H1 (cell line): ENCODE results near the gene PACS1. TPM values are rescaled to one million over a fixed set of nuclear protein-coding genes. Genes with fewer than 3 reads are reported as not detected.

ENCODE experiments used
- CTCF ChIA-PET: fragments of 300-600 bp; sonication (Branson Sonifier 250); formaldehyde crosslinking; loops from one replicate; lab custom pipeline; 2021; ENCODE audit not compliant: partially characterized antibody; lab: Charles Lee
- POLR2A ChIA-PET: fragments of 300-600 bp; sonication (Branson Sonifier 250); formaldehyde crosslinking; loops from one replicate; lab custom pipeline; 2021; ENCODE audit warnings: inconsistent platforms; ENCODE audit not compliant: partially characterized antibody; lab: Charles Lee
- DNase-seq, 2 experiments: peaks; one replicate each; pipeline versions ENCODE4 v3.0.0 to v3.0.0-alpha.2; 2010 to 2022; ENCODE audit warnings: low spot score in 2 of 2, low read depth in 1 of 2, mixed read lengths in 1 of 2
- FAIRE-seq: peaks from 2 replicates; lab custom pipeline; 2011; peaks lifted over from hg19 to GRCh38; lab: Jason Lieb, UNC
- H2AFZ ChIP-seq: 2 replicates; pipeline ENCODE4 v1.8.1; 2012; ENCODE audit warnings: low read length, inconsistent platforms
- H2AK5ac ChIP-seq: 2 replicates; pipeline ENCODE4 v1.6.1; 2013; ENCODE audit warnings: low read depth, low read length
- H2BK120ac ChIP-seq: replicated peaks from 2 replicates; pipeline ENCODE3; 2013; ENCODE audit warnings: low read depth, low read length, inconsistent platforms
- H2BK12ac ChIP-seq: 2 replicates; pipeline ENCODE4 v1.6.1; 2013; ENCODE audit warnings: low read depth, low read length
- H2BK15ac ChIP-seq: 2 replicates; pipeline ENCODE4 v1.6.1; 2013; ENCODE audit warnings: low read length
- H2BK20ac ChIP-seq: 2 replicates; pipeline ENCODE4 v1.6.1; 2013; ENCODE audit warnings: low read length
- H2BK5ac ChIP-seq: 2 replicates; pipeline ENCODE4 v1.6.1; 2013; ENCODE audit warnings: low read depth, low read length
- H3K14ac ChIP-seq: 2 replicates; pipeline ENCODE4 v1.6.1; 2013; ENCODE audit warnings: inconsistent platforms; ENCODE audit not compliant: insufficient read length
- H3K18ac ChIP-seq: 2 replicates; pipeline ENCODE4 v1.6.1; 2013; ENCODE audit warnings: low read length; ENCODE audit errors: extremely low read depth
- H3K23ac ChIP-seq: 2 replicates; pipeline ENCODE4 v1.6.1; 2013; ENCODE audit warnings: inconsistent platforms; ENCODE audit not compliant: insufficient read length
- H3K23me2 ChIP-seq: 2 replicates; pipeline ENCODE4 v1.6.1; 2013; ENCODE audit warnings: low read depth, low read length
- H3K27ac ChIP-seq: 2 replicates; pipeline ENCODE4 v1.6.1; 2011; ENCODE audit warnings: low read depth, low read length, inconsistent platforms
- H3K27me3 ChIP-seq, 4 experiments: replicated peaks in 1 of 4; 1 replicate in 1 of 4; 2 replicates in 3 of 4; pipeline versions ENCODE4 v1.6.1 to v1.8.1; 2011 to 2013; ENCODE audit warnings: low read length in 3 of 4, mild to moderate bottlenecking in 3 of 4, inconsistent platforms in 2 of 4, mixed read lengths in 2 of 4, moderate library complexity in 1 of 4; ENCODE audit not compliant: control insufficient read depth in 3 of 4, insufficient read depth in 3 of 4; ENCODE audit errors: extremely low read depth in 1 of 4
- H3K36me3 ChIP-seq, 4 experiments: 2 replicates each; pipeline versions ENCODE4 v1.6.1 to v1.8.1; 2011 to 2013; ENCODE audit warnings: mild to moderate bottlenecking in 4 of 4, low read length in 3 of 4, moderate library complexity in 2 of 4, control low read depth in 1 of 4, inconsistent platforms in 1 of 4; ENCODE audit not compliant: insufficient read depth in 4 of 4, control insufficient read depth in 2 of 4
- H3K4ac ChIP-seq: replicated peaks from 2 replicates; pipeline ENCODE3; 2013; ENCODE audit warnings: low read length, low read depth, mixed read lengths, inconsistent platforms; ENCODE audit not compliant: insufficient read length
- H3K4me1 ChIP-seq, 4 experiments: replicated peaks in 1 of 4; 1 replicate in 1 of 4; 2 replicates in 3 of 4; pipeline versions ENCODE4 v1.6.1 to v1.8.1; 2011 to 2013; ENCODE audit warnings: low read length in 3 of 4, inconsistent platforms in 2 of 4, mixed read lengths in 1 of 4; ENCODE audit not compliant: insufficient read depth in 4 of 4, control insufficient read depth in 3 of 4
- H3K4me2 ChIP-seq, 2 experiments: 2 replicates each; pipeline versions ENCODE4 v1.6.1 to v1.8.1; 2011 to 2013; ENCODE audit warnings: low read depth in 2 of 2, low read length in 2 of 2, control low read depth in 1 of 2, inconsistent platforms in 1 of 2, mild to moderate bottlenecking in 1 of 2; ENCODE audit not compliant: insufficient read depth in 1 of 2
- H3K4me3 ChIP-seq, 4 experiments: fragments of 200-600, 300-600 bp in 1 of 4; sonication (generic), shearing (Covaris generic), sonication (Bioruptor Twin) in 1 of 4; 2 replicates each; pipeline versions ENCODE4 v1.5.1 to v1.8.1; 2011 to 2016; ENCODE audit warnings: low read length in 4 of 4, low read depth in 3 of 4, control low read depth in 2 of 4, inconsistent platforms in 2 of 4, mild to moderate bottlenecking in 2 of 4, mixed read lengths in 1 of 4, moderate library complexity in 1 of 4; ENCODE audit not compliant: insufficient read depth in 2 of 4; ENCODE audit errors: extremely low read depth in 1 of 4
- H3K56ac ChIP-seq: replicated peaks from 2 replicates; pipeline ENCODE3; 2013; ENCODE audit warnings: low read depth, mild to moderate bottlenecking, mixed read lengths, low read length, inconsistent platforms; ENCODE audit not compliant: insufficient read length
- H3K79me1 ChIP-seq: 2 replicates; pipeline ENCODE4 v1.6.1; 2013; ENCODE audit warnings: low read depth, low read length, control low read depth
- H3K79me2 ChIP-seq, 2 experiments: 2 replicates each; pipeline versions ENCODE4 v1.6.1 to v1.8.1; 2012 to 2013; ENCODE audit warnings: low read length in 2 of 2, mild to moderate bottlenecking in 2 of 2, inconsistent platforms in 1 of 2; ENCODE audit not compliant: insufficient read depth in 2 of 2, control insufficient read depth in 1 of 2
- H3K9ac ChIP-seq, 4 experiments: replicated peaks in 1 of 4; 1 replicate in 1 of 4; 2 replicates in 3 of 4; pipeline versions ENCODE4 v1.6.1 to v1.8.1; 2011 to 2013; ENCODE audit warnings: low read depth in 3 of 4, low read length in 3 of 4, control low read depth in 2 of 4, mild to moderate bottlenecking in 2 of 4, moderate library complexity in 2 of 4, inconsistent platforms in 1 of 4; ENCODE audit errors: extremely low read depth in 1 of 4
- H3K9me3 ChIP-seq, 2 experiments: 2 replicates each; pipeline versions ENCODE4 v1.6.1 to v1.8.1; 2012 to 2013; ENCODE audit warnings: mild to moderate bottlenecking in 2 of 2, moderate library complexity in 2 of 2, control low read depth in 1 of 2, inconsistent platforms in 1 of 2, low read depth in 1 of 2, low read length in 1 of 2, mixed read lengths in 1 of 2; ENCODE audit not compliant: insufficient read depth in 2 of 2
- H4K20me1 ChIP-seq, 2 experiments: replicated peaks in 1 of 2; 2 replicates each; pipeline versions ENCODE3 to v1.8.1; 2011 to 2013; ENCODE audit warnings: inconsistent platforms in 2 of 2, low read length in 2 of 2, mild to moderate bottlenecking in 1 of 2; ENCODE audit not compliant: insufficient read depth in 2 of 2, control insufficient read depth in 1 of 2
- H4K5ac ChIP-seq: 2 replicates; pipeline ENCODE4 v1.6.1; 2013; ENCODE audit warnings: low read length, low read depth, mixed read lengths, inconsistent platforms; ENCODE audit not compliant: insufficient read length
- H4K8ac ChIP-seq: 2 replicates; pipeline ENCODE4 v1.8.0; 2013; ENCODE audit warnings: mild to moderate bottlenecking, moderate library complexity, low read length, inconsistent platforms; ENCODE audit not compliant: insufficient read depth; ENCODE audit errors: extremely low read depth
- H4K91ac ChIP-seq: replicated peaks from 2 replicates; pipeline ENCODE3; 2013; ENCODE audit warnings: low read length, mixed read lengths, inconsistent platforms; ENCODE audit not compliant: insufficient read length
- JUND ChIP-seq: IDR thresholded peaks from 2 replicates; pipeline ENCODE4 v1.6.1; 2011; ENCODE audit warnings: mild to moderate bottlenecking, improper control_type of control experiment, low read length
- KDM1A ChIP-seq: fragments of 200-600, 300-600 bp; sonication (generic); IDR thresholded peaks from 2 replicates; pipeline ENCODE4 v1.7.1; 2016; ENCODE audit warnings: mild to moderate bottlenecking, low read length, borderline replicate concordance
- WGBS, 2 experiments: shearing (Covaris generic) in 1 of 2; methylation state at CpG; one replicate each; pipeline versions ENCODE4 v1.1.6 to v1.1.7; 2013 to 2015; ENCODE audit warnings: low lambda C conversion rate in 2 of 2, mixed read lengths in 2 of 2, inconsistent platforms in 1 of 2, low coverage in 1 of 2, missing lambda C conversion rate in 1 of 2; ENCODE audit not compliant: insufficient replicate concordance in 2 of 2, insufficient coverage in 1 of 2, insufficient read length in 1 of 2; ENCODE audit errors: extremely low coverage in 1 of 2, missing lambda C conversion rate in 1 of 2; 5-methylcytosine and 5-hydroxymethylcytosine counted together
- polyA plus RNA-seq, 7 experiments: library from polyadenylated mRNA; depleted of rRNA in 3 of 7; stranded (reverse) in 5 of 7; unstranded in 2 of 7; fragments of >200 nt in 5 of 7; fragments of 200-250 nt in 2 of 7; gene quantifications; 1 replicate in 5 of 7; 2 replicates in 1 of 7; 4 replicates in 1 of 7; pipeline versions ENCODE4 v1.2.1 to v1.2.3, GENCODE V29; 2011 to 2013; ENCODE audit warnings: missing spikeins in 2 of 7, mixed read lengths in 2 of 7
- total RNA-seq: library from RNA; stranded (reverse); fragmentation: NEBNext Ultra II Directional; extraction: Animal tissue kit (Norgen Biotek cat#: 25700); gene quantifications from 2 replicates; pipeline ENCODE4 v1.2.1, GENCODE V29; 2021

Gene PACS1
- total and polyA plus RNA-seq, 2 of the 8 experiments (the other 6 are each of a cell fraction or from before 2014, with no cell fraction given) = 11.5 to 36.0 TPM

DNA sequence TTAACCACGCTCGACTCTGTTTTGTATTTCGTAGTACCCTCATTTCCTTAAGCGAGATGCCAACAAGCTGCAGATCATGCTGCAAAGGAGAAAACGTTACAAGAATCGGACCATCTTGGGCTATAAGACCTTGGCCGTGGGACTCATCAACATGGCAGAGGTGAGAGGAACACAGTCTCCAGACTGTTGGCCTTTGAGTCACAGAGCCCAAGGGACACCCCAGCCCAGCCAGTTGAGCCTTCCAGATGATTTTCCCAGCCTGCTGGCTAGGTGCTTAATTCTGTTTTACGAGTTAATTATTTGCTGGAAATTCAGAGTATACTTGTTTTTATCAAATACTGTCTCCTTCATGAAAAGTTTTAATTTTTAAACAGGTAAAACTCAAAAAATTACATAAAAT, 141.0 kb downstream of the PACS1 start:
- ChIA-PET POLR2A (no interaction called here), CTCF (no interaction called here)
- no peak overlapping the region for H2AFZ ChIP-seq
- H3K4me3 ChIP-seq = no peak overlapping the region
- H2BK12ac ChIP-seq = no peak overlapping the region
- no peak overlapping the region for H2BK120ac ChIP-seq
- no peaks in the 10 kb centered on the region for H4K20me1 ChIP-seq
- H3K79me2 ChIP-seq = no peaks in the 10 kb centered on the region
- H3K14ac ChIP-seq = no peak overlapping the region
- H3K9me3 ChIP-seq = no peaks in the 10 kb centered on the region
- no peak overlapping the region for H4K8ac ChIP-seq
- DNase-seq = no peak
- no peak overlapping the region for H3K27ac ChIP-seq
- no peak overlapping the region for H4K91ac ChIP-seq
- FAIRE-seq = no peak
- H3K4me2 ChIP-seq = no peak overlapping the region
- no peaks in the 10 kb centered on the region for H3K23me2 ChIP-seq
- H3K9ac ChIP-seq = no peak overlapping the region
- no peak overlapping the region for H3K4ac ChIP-seq
- no peak overlapping the region for H2BK15ac ChIP-seq
- H3K18ac ChIP-seq = no peak overlapping the region
- H2AK5ac ChIP-seq = no peak overlapping the region
- no peak overlapping the region for H3K56ac ChIP-seq
- WGBS, 2 experiments = 97% methylated on average over 8 of the region's 8 CpGs; no CpG with 5 or more reads in 1 of the 2 experiments
- TF ChIP-seq KDM1A (no peak), JUND (no peak)
- H3K4me1 ChIP-seq = no peaks in the 10 kb centered on the region
- no peaks in the 10 kb centered on the region for H3K79me1 ChIP-seq
- no peak overlapping the region for H4K5ac ChIP-seq
- no peak overlapping the region for H2BK20ac ChIP-seq
- H3K23ac ChIP-seq = no peak overlapping the region
- H3K27me3 ChIP-seq = no peaks in the 10 kb centered on the region
- H3K36me3 ChIP-seq = no peaks in the 10 kb centered on the region
- no peak overlapping the region for H2BK5ac ChIP-seq
